HG03060 (cell line): ENCODE data around the gene NEBL.

Experiments
- ATAC-seq: cut with Tn5 transposase; IDR thresholded peaks from one replicate; pipeline ENCODE4 v1.9.1; 2021; ENCODE audit warnings: low read depth, moderate number of reproducible peaks; ENCODE audit not compliant: unreplicated experiment

The NEBL gene

DNA sequence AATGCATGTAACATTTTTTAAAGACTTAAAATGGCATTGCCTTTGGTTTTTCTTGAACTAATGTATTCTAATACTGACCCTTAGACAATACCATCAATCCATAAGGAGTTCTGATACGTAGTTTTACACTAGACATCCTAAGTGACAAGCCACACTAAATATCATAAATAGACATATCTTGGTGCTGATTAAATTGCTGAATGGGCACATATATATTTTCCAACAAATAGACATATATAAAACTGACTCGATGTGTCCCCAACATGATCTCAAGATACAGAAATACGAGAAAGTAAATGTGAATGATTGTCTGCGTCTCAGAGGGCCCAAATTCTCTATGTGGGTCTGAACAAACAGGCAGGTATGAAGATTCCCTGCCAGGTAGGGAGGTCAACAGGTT is 99.8 kb downstream of the NEBL start:
- ATAC-seq: no peak

DNA sequence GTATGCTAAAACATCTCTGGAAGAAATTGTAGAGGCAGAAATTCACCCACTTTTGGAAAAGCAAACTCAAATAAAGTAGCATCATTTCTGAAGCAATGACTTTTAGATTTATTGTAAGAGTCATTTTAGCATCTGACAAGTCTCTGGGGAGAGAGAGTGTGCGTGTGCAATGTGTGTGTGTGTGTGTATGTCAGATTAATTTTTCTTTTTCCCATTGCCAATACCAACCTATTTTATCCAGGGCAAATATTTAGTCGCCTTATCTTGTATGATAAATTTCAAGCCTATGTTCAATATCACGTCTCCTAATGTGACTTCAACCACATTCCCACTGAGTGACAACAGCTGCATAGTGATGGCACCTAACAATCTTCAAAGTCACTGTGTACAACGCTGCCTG is 101.7 kb downstream of the NEBL start:
- no peak for ATAC-seq

DNA sequence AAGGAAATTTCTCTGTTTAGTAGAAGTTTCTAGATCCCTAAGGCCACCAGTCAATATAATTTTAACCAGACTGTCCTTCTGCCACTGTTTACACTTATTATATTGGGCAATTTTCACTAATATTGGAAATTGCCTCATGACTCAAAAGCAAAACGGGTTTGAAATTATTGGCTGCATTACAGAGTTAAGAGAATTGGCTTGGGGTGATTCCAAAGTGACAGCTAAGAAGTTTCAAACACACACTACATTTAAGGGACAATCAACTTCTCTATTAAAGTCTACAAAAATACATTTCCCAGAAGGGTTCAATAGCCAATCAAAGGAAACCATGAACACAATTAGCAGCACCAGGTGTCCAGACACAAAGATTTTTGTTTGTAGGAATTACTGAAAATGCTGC is 111.9 kb downstream of the NEBL start:
- no peak for ATAC-seq

DNA sequence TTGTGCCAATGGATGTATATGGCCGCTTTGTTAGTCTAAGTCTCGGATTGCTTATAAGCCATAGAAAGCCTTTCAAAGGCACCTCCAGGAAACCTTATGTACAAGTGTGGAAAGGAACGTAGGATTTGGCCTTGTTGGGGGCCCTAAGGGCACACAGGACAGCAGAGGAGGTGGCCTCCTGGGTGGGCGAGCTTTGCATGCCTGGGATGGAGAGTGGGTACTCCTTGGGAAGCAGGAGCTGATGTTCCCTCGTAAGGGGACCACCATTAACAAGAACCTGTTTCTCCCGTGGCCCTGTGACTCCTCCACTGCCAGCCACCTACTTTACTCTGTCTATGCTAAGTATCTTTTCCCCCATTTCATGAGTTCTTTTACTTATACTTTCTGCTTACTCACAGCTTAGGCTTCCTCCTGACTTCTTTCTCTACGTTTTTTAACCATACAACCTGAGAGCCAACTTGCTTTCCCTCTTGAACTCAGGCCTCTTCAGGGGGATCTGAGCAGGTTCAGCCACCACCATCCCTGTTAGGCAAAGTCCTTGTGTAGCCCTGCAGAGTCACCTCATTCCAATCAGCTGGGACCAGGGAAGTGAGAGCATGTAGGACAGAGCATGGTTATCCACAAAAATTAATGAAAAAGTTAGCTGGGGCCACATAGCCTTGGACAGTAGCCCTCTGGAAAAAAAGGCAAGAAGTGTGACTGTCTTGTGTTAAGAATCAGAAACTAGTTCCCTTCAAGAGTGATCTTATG is 118.9 kb downstream of the NEBL start:
- no peak for ATAC-seq

DNA sequence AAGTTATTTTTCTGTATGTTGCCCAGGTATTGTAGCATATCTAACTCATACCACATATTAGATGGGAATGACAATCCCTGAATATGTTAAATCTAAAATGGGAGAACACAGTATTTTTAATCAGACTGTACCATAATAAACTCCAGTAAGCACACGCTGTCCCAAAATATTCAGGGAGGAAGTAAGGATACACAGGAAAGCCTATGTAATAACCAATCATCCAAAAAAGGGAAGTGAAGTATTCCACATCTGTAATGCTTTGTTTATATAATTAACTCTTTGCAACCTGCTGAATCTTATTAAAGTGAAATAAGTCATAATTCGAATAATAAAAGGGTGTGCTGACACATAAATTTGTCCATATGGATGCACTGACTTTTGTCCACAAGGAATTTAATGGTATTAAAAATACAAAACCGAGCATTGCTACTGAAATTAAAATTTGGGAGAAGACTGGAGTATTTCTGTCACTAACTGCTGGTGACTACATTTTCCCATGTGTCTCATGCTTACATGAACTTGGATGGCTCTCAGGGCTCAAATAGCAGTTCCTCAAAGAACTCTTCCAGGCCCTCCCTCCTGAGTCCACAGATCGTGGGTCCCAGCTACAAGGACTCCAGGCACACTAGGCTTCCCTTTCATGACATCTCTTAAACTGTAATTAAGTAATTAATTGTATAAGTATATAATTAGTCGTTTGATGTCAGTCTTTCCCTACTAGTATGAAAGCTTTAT is 120.6 kb downstream of the NEBL start:
- ATAC-seq: no peak

DNA sequence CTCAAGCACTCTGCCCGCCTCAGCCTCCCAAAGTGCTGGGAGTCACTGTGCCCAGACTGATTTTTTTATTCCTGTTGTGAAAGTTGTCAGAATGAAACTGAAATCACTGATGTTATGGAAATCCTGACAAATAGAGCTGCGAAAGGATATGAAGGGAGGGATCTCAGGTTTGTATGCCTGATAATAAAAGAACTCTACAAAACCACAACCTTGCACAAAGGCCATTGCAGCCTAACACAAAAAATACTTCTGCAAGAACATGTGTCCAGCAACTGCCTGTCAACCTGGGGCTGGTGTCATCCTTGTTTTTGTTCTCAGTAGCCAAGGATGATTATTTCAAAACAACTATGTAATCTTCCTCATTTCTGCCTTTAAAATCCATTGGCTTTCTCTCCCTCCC is 126.1 kb downstream of the NEBL start:
- ATAC-seq: no peak

DNA sequence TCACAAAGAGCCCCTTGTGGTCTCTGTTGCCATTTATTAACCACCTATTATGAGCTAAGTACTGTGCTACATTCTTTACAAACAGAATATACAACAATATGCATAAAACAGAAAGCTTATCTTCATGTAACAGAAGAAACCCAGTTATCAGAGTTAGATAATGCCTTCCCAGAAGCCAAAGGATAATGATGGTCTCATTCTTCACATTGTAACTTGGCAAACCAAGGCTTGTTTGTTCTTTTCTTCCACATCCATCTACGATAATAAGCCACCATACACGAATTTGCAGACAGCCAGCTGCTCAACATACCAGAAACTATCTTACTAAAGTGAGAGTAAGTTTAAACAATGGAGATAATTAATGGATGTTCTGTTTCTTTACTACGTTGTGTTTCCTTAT is 127.6 kb downstream of the NEBL start:
- no peak for ATAC-seq

DNA sequence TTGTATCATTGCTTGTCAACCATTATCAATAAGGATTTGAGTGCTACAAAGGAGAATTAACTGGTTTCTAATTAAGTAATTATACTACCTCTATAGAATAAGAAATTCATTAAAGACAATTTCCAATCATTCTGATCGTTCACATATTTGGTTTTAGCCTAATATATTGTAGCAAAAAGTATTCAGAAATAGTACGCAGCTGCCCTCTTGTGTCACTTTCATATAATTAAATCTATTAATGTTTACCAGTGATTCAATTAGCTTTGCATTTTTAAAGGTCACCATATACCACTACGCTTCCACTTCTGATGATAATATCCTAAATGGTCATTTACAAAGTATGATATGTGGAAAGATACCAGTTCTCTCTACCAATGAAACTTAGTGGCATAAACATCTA is 128.3 kb downstream of the NEBL start:
- no peak for ATAC-seq

DNA sequence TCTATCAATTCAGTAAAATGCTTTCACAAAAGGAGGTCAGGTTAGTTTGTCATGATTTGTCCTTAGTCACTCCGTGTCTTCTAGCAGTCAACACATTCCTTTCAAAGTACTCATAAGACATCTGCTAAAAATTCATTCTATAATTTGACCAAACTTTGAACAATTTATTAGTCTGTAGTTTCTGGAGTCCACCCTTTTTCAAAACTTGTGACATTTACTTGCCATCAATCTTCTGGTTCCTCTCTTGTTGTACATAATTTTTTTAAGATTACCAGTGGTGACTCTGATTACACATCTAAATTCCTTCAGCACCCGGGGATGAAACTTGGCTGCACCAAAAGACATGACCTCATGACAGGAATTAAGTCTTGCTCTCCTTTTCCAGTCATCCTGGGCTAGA is 130.1 kb downstream of the NEBL start:
- no peak for ATAC-seq

DNA sequence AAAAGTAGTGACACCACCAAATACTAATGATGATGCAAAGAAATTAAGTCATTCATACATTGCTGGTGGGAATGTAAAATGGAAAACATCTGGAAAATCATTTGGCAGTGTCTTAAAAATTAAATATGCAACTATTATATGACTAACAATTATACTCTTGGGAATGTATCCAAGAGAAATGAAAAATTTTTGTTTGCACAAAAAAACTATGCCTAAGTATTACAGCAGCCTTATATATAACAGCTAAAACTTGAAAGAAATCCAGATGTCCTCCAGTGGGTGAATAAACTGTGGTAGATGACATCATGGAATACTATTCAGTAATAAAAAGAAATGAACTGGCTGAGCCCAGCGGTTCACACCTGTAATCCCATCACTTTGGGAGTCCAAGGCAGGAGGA is 132.0 kb downstream of the NEBL start:
- no peak for ATAC-seq

DNA sequence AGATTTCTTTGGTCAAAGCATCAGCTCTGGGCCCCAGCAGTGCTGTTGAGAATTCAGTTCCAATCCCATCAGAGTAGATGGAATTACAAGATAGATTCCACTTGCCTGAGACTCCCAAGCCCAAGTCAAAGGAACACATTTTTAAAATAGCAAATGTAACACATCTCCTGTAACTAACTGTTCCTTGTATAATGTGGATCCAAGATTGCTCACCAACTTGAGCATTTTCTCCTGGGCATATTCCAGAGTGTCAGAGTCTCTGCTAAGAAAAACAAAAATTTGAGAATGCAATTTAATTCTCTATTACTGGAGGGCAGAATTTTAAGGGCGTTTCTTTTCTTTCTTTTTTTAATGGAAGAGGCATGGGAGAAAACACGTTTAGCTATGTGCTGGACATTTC is 136.7 kb downstream of the NEBL start:
- ATAC-seq: no peak

DNA sequence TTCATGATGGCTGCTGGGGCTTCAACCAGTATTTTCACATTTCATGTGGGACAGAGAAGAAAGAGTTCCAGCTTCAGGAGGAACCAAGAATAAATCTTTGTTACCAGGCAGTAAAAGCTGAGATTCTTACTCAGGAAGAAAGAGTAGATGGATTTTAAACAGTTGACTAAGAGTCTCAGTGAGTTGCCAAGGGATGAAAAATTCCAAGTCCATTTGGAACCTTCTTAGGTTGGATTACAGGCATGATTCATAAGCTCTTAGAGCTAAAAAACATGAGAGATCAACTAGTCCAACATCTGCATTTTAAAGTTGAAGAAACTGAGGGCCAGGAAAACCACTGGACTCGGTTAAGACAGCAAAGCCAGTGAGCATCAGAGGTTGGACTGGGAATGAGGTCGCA is 148.6 kb downstream of the NEBL start:
- no peak for ATAC-seq

DNA sequence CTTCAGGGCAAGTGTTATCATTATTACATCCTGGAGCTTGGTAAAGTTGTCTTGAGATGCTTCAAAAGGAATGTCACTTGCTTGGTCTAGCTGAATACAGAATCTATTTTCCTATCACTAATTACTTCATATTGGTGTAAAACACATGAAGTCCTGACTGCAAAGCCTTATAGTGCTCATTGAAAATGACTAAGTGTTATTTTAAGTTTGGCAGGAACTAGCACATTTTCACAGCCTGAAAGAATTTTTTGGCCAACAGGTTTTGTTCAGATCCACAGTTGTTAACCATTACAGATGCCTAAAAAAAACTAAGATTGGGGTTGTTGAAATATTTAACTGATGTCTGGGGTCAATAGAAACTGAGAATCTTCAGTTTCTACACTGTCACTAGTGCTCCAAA is 149.3 kb downstream of the NEBL start:
- ATAC-seq: no peak

DNA sequence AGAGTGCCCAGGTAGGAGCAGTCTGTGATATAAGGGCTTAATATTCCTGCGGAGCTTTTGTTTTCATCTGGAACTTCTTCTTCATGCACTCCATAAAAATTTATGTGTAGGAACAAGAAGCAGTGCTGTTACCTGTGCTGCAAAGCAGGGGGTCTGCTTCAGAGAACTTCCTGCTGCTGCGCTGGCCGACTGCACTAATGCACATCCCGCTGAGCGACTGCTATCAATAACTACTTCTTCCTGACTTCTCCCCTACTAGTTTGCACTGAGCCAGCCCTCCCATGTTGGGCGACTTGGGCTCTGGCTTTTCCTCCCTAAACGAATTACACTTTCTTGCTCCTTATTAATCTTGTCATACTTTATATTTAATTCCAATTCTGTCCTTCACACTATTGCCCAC is 150.3 kb downstream of the NEBL start:
- no peak for ATAC-seq

DNA sequence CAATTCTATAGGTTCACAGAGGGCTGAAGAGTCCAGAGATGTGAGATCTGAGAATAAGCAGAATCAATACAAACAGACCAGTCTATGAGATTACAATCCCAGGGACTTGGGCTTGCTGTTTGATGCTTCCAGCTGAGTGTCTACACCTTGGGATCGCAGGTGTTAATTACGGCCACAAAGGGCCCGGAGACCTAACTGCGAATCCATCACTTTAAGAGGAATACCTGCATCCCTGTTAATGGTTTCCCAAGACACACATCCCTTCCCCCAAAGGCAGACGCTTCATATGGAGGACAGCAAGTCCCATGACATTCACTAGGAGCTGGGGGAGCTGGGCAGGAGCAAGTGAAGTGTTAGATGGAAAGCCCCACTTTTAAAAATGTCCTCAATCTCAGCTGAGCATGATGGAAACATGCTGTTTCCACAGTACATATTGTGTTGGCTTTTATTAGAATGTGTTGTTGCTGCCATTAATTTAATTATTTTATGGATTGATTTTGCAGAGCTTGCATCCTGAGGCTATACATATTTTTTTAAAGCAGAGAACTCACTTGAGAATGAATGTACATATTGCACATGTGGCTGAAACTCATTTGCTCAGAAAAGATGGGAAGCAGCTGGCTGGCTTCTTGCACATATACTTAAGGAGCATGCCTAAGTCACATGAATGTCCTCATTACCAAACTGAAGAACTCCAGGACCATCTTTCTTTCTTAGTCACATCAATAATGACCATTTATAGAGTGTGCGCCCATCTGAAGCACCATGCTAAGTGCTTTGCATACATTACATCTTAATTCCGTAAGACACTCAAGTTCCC is 151.3 kb downstream of the NEBL start:
- ATAC-seq: no peak

DNA sequence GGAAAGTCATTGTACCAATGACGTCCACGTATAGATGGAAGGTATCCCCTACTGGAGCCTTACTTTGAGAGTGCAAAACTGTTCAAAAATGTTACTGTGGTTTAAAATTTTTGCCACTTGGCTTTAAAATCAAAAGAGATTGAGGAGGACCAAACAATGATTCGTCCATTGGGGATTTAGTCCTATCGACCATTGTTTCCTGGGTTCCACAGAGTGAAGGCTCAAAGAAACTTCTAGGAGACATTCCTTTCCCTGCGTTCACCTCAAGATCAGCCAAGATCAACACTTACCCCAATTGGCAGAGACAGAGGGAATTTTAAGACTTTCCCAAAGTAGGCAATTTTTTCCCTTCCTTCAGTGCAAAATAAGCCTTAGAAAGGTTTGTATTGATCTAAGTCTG is 152.3 kb downstream of the NEBL start:
- ATAC-seq: no peak

DNA sequence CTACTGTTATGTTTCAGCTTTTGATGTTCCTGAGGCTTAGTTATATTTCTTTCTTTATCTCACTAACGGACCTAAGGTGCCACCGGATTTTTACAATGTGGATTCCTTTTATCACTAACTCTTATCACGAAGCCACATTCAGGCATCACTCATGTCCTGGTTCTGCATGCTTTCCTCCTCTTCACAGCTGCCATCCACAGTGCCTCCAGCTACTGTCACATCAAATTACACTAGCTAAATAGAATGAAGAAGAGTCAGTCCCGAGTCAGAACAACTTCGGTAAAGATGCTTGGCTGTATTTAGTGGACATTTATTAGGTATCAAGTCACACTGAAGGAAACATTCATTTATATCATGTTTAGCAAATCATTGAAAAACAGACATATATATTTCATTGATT is 153.2 kb downstream of the NEBL start:
- ATAC-seq: no peak

DNA sequence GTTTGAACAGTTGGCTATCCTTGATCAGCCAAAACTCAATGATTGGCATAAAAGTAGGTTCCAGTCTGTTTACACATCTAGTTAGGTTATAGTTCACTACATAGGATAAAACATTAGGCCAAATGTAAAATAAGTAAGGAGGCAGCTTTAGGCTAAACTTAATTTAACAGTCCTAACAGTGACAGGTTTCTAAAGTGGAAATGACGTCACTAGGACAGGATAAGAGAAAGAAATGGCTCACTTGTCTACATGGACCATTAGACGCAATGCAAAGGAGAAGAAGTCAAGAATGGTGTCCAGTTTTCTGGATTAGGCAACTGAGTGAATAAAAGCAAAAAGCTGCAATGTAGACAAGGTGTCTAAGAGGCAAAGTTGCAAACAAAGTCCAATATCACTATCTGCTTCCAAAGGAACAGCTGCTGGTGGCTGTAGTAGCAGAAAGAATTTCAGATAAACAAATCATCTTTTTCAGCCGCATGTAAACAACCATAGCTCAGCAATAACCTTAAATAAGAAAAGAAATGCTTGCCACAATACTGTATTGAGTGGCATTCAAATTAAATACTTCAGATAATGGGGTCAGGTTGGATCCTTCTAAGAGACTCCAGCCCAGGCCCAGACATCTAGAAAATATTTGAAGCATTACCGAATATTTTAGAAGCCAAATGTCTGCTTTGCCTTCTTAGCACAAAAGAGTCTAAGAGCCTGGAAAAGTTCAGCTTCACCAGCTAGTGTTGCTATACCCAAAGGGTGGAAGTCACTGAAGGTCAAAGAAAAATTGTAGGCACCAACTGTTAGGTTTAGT is 154.2 kb downstream of the NEBL start:
- no peak for ATAC-seq

DNA sequence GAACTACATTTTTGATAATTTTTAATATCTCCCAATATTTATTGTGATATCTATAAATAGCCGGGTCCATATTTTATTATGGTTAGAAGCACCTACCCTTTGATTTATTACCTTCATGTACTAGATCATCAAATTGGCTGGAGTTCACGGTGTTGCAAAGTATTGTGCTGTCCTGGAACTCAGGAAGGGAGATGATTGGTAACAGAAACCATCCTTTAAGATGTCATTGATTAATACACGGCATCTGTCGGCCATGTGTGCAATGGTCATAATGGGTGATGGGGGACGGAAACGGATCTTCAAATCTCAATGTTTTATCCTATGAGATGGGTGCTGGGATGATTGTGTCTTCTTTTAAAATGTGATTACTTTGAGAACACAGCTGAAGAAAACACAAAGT is 157.0 kb downstream of the NEBL start:
- no peak for ATAC-seq

DNA sequence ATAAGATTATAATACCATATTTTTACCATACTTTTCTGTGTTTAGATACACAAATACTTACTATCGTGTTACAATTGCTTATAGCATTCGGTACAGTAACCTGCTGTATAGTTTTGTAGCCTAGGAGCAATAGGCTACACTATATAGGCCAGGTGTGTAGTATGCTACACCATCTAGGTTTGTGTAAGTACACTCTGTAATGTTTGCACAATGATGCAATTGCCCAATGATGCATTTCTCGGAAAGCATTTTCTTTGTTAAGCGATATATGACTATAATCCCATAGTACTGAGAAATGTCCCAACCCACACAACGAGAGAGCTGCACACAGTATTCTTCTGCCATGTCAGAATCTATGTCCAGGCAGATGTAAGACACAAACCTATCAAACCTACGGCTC is 160.0 kb downstream of the NEBL start:
- no peak for ATAC-seq
